Mammary epithelial cell (primary cell): ENCODE data around the gene NPDC1.

Source experiments
- CTCF ChIP-seq, 2 donors: IDR thresholded peaks in 1 of 2; conservative IDR thresholded peaks in 1 of 2; 2 replicates each; pipeline ENCODE4 v1.5.1; 2011 to 2012; ENCODE audit warnings: inconsistent platforms in 2 of 2, low read length in 2 of 2, mild to moderate bottlenecking in 2 of 2, control low read depth in 1 of 2, low read depth in 1 of 2; ENCODE audit not compliant: insufficient read depth in 1 of 2; ENCODE audit errors: extremely low read depth in 1 of 2
- EZH2 ChIP-seq: IDR thresholded peaks from 2 replicates; pipeline ENCODE4 v1.6.1; 2012; ENCODE audit warnings: low read length, inconsistent platforms, borderline replicate concordance

- TF ChIP-seq EZH2 (no peak), CTCF (conservative IDR thresholded peaks at IDR 0.05 in 1 of 2, IDR thresholded peaks at IDR 0.05 in 1 of 2; ENCODE audit: extremely low read depth in 1 of 2, insufficient read depth in 1 of 2, low read depth in 1 of 2, low read length in 2 of 2) (no peak)
These were observed 9.0 kb upstream of the NPDC1 start for GRCh38 chr9:137054932-137055384.
